Neural crest cell (in vitro differentiated cells): Measurements from ENCODE around the gene CUBN. TPM values are rescaled to one million over a fixed set of nuclear protein-coding genes. Genes with fewer than 3 reads are reported as not detected.
A peak's percentile ranks its signal among the peaks of the same experiment; 100 is the strongest.

Experiments
- DNase-seq: peaks from one replicate; pipeline ENCODE4 v3.0.0; 2021; ENCODE audit warnings: low read depth, mixed read lengths, low spot score
- H3K27ac Mint-ChIP-seq: one replicate; pipeline ENCODE4 v1.8.0; 2021; ENCODE audit warnings: mild to moderate bottlenecking, mixed read lengths; ENCODE audit not compliant: unreplicated experiment
- H3K27me3 Mint-ChIP-seq: 2 replicates; pipeline ENCODE4 v1.8.0; 2021; ENCODE audit warnings: low read depth, mild to moderate bottlenecking, mixed read lengths
- H3K36me3 Mint-ChIP-seq: 2 replicates; pipeline ENCODE4 v1.8.0; 2021; ENCODE audit warnings: low read depth, mild to moderate bottlenecking, mixed read lengths
- H3K4me1 Mint-ChIP-seq: 2 replicates; pipeline ENCODE4 v1.8.0; 2021; ENCODE audit warnings: mixed read lengths
- H3K4me3 Mint-ChIP-seq: one replicate; pipeline ENCODE4 v1.8.0; 2021; ENCODE audit warnings: mild to moderate bottlenecking, mixed read lengths
- H3K9me3 Mint-ChIP-seq: 2 replicates; pipeline ENCODE4 v1.8.0; 2021; ENCODE audit warnings: mixed read lengths
- CTCF ChIP-seq: fragments of 200-600 bp; sonication (generic); conservative IDR thresholded peaks from 2 replicates; pipeline ENCODE4 v1.5.0; 2021; ENCODE audit warnings: antibody characterized with exemption, mild to moderate bottlenecking
- total RNA-seq: library from RNA; stranded (reverse); gene quantifications from 2 replicates; pipeline ENCODE4 v1.2.1, GENCODE V29; 2021

Gene CUBN
- total RNA-seq, 1 donor from 2014 or later = 2.2 TPM

- Mint-ChIP-seq H3K4me1 (peaks cover 76% of the 10 kb centered on the region), H3K36me3 (peaks cover 4% of the 10 kb centered on the region), H3K27me3 (no peaks in the 10 kb centered on the region), H3K9me3 (peaks cover 3% of the 10 kb centered on the region), H3K27ac (peak overlapping the region; percentile 90), H3K4me3 (no peak overlapping the region)
- DNase-seq = no peak
- no peak for TF ChIP-seq CTCF
These were observed 139.8 kb downstream of the CUBN start for GRCh38 chr10:16989826-16990293.

GRCh38 chr10:16988900-16989299 lies 140.7 kb downstream of the CUBN start:
- no peaks in the 10 kb centered on the region for H3K27me3 Mint-ChIP-seq
- H3K36me3 Mint-ChIP-seq = peaks cover 4% of the 10 kb centered on the region
- peaks cover 3% of the 10 kb centered on the region for H3K9me3 Mint-ChIP-seq
- no peak overlapping the region for H3K27ac Mint-ChIP-seq
- H3K4me3 Mint-ChIP-seq = no peak overlapping the region
- no peak for TF ChIP-seq CTCF
- H3K4me1 Mint-ChIP-seq = peaks cover 79% of the 10 kb centered on the region
- DNase-seq = no peak

GRCh38 chr10:16987976-16988610 lies 141.5 kb downstream of the CUBN start:
- H3K36me3 Mint-ChIP-seq = peaks cover 6% of the 10 kb centered on the region
- H3K4me3 Mint-ChIP-seq = no peak overlapping the region
- no peaks in the 10 kb centered on the region for H3K27me3 Mint-ChIP-seq
- no peak for DNase-seq
- peaks cover 78% of the 10 kb centered on the region for H3K4me1 Mint-ChIP-seq
- peak overlapping the region; percentile 100 for H3K27ac Mint-ChIP-seq
- peaks cover 3% of the 10 kb centered on the region for H3K9me3 Mint-ChIP-seq
- TF ChIP-seq CTCF = no peak

GRCh38 chr10:16987206-16987621 lies 142.4 kb downstream of the CUBN start:
- no peak for DNase-seq
- Mint-ChIP-seq H3K4me3 (peak overlapping the region; percentile 68), H3K4me1 (peaks cover 75% of the 10 kb centered on the region), H3K36me3 (peaks cover 6% of the 10 kb centered on the region), H3K27me3 (no peaks in the 10 kb centered on the region), H3K9me3 (peaks cover 3% of the 10 kb centered on the region), H3K27ac (peak overlapping the region; percentile 100)
- TF ChIP-seq CTCF = no peak

GRCh38 chr10:16986406-16987205 lies 143.0 kb downstream of the CUBN start:
- no peak for DNase-seq
- TF ChIP-seq CTCF = no peak
- peaks cover 6% of the 10 kb centered on the region for H3K36me3 Mint-ChIP-seq
- peak overlapping the region; percentile 68 for H3K4me3 Mint-ChIP-seq
- H3K27ac Mint-ChIP-seq = peak overlapping the region; percentile 100
- H3K4me1 Mint-ChIP-seq = peaks cover 80% of the 10 kb centered on the region
- H3K27me3 Mint-ChIP-seq = no peaks in the 10 kb centered on the region
- peaks cover 3% of the 10 kb centered on the region for H3K9me3 Mint-ChIP-seq
